Endothelial cell of umbilical vein (primary cell): ENCODE measurements around the gene PTRH1. TPM values are rescaled to one million over a fixed set of nuclear protein-coding genes. Genes with fewer than 3 reads are reported as not detected.

Experiments
- BruUV-seq: library from RNA; stranded (reverse); fragments of 400-500 nt; replicated peaks from 2 replicates; lab custom pipeline; 2021; lab: Mats Ljungman, UMichigan
- CTCF ChIA-PET: fragments of 300-600, 350-600 bp; sonication (Branson Sonifier 250); formaldehyde crosslinking; loops from one replicate; lab custom pipeline; 2021; ENCODE audit warnings: antibody characterized with exemption, inconsistent platforms; lab: Charles Lee
- POLR2A ChIA-PET: fragments of 300-600, 350-600 bp; sonication (Branson Sonifier 250); formaldehyde crosslinking; loops from one replicate; lab custom pipeline; 2021; ENCODE audit warnings: antibody characterized with exemption, inconsistent platforms; lab: Charles Lee
- DNase-seq: peaks from one replicate; pipeline ENCODE4 v3.0.0-alpha.2; 2011; ENCODE audit warnings: low read depth, low spot score
- FAIRE-seq: peaks from 2 replicates; lab custom pipeline; 2011; peaks lifted over from hg19 to GRCh38; lab: Jason Lieb, UNC
- H2AFZ ChIP-seq: 2 replicates; pipeline ENCODE4 v1.6.0; 2012; ENCODE audit warnings: low read depth, low read length, control low read depth, inconsistent platforms
- H3K27ac ChIP-seq: 2 replicates; pipeline ENCODE4 v1.5.1; 2011; ENCODE audit warnings: low read depth, mild to moderate bottlenecking, control low read depth, low read length, moderate library complexity; ENCODE audit not compliant: insufficient read depth
- H3K27me3 ChIP-seq, 2 experiments: 2 replicates each; pipeline versions ENCODE4 v1.6.0 to v1.6.1; 2011; ENCODE audit warnings: low read length in 2 of 2, mixed read lengths in 1 of 2; ENCODE audit not compliant: control insufficient read depth in 2 of 2, insufficient read depth in 2 of 2
- H3K36me3 ChIP-seq, 2 experiments: 2 replicates in 1 of 2; 3 replicates in 1 of 2; pipeline ENCODE4 v1.5.1; 2011; ENCODE audit warnings: low read length in 2 of 2, mild to moderate bottlenecking in 1 of 2, moderate library complexity in 1 of 2; ENCODE audit not compliant: control insufficient read depth in 2 of 2, insufficient read depth in 2 of 2; ENCODE audit errors: extremely low read depth in 1 of 2
- H3K4me1 ChIP-seq: 3 replicates; pipeline ENCODE4 v1.5.1; 2011; ENCODE audit warnings: mild to moderate bottlenecking, low read length; ENCODE audit not compliant: control insufficient read depth, insufficient read depth; ENCODE audit errors: extremely low read depth
- H3K4me2 ChIP-seq: 2 replicates; pipeline ENCODE4 v1.6.1; 2011; ENCODE audit warnings: low read length, control low read depth, mixed read lengths; ENCODE audit not compliant: insufficient read depth
- H3K4me3 ChIP-seq, 3 experiments: fragments of 200-600 bp in 1 of 3; sonication (generic), shearing (Covaris generic) in 1 of 3; replicated peaks in 1 of 3; 2 replicates each; pipeline ENCODE4 v1.5.1; 2011 to 2016; ENCODE audit warnings: control low read depth in 3 of 3, low read length in 3 of 3, mild to moderate bottlenecking in 2 of 3, inconsistent platforms in 1 of 3, low read depth in 1 of 3, moderate library complexity in 1 of 3; ENCODE audit not compliant: insufficient read depth in 1 of 3
- H3K79me2 ChIP-seq: 2 replicates; pipeline ENCODE4 v1.6.0; 2012; ENCODE audit warnings: low read length, inconsistent platforms; ENCODE audit not compliant: control insufficient read depth, insufficient read depth
- H3K9ac ChIP-seq: replicated peaks from 2 replicates; pipeline ENCODE3; 2011; ENCODE audit warnings: low read length, control low read depth; ENCODE audit not compliant: insufficient read depth; ENCODE audit errors: extremely low read depth
- H3K9me1 ChIP-seq: replicated peaks from 3 replicates; pipeline ENCODE4 v1.6.0; 2011; ENCODE audit warnings: mild to moderate bottlenecking, low read length; ENCODE audit not compliant: control insufficient read depth, insufficient read depth; ENCODE audit errors: extremely low read depth
- H3K9me3 ChIP-seq: replicated peaks from 2 replicates; pipeline ENCODE4 v1.5.1; 2012; ENCODE audit warnings: low read length, inconsistent platforms; ENCODE audit not compliant: control insufficient read depth, insufficient read depth
- H4K20me1 ChIP-seq: replicated peaks from 2 replicates; pipeline ENCODE3; 2011; ENCODE audit warnings: mild to moderate bottlenecking, low read length; ENCODE audit not compliant: control insufficient read depth, insufficient read depth; ENCODE audit errors: extremely low read depth
- CTCF ChIP-seq, 2 donors: IDR thresholded peaks; 1 replicate in 1 of 2; 2 replicates in 1 of 2; pipeline ENCODE4 v1.5.1; 2011; ENCODE audit warnings: low read length in 2 of 2, mild to moderate bottlenecking in 2 of 2, moderate library complexity in 2 of 2, control low read depth in 1 of 2, inconsistent platforms in 1 of 2, low read depth in 1 of 2; ENCODE audit not compliant: insufficient read depth in 1 of 2; ENCODE audit errors: extremely low read depth in 1 of 2
- EZH2 ChIP-seq: IDR thresholded peaks from 2 replicates; pipeline ENCODE4 v1.6.1; 2012; ENCODE audit warnings: borderline replicate concordance, low read depth, mild to moderate bottlenecking, moderate library complexity, low read length, inconsistent platforms; ENCODE audit not compliant: severe bottlenecking
- FOS ChIP-seq: IDR thresholded peaks from 2 replicates; pipeline ENCODE4 v1.6.1; 2011; ENCODE audit warnings: mild to moderate bottlenecking, low read length, moderate library complexity, borderline replicate concordance; ENCODE audit not compliant: insufficient read depth
- GATA2 ChIP-seq: IDR thresholded peaks from 2 replicates; pipeline ENCODE4 v1.7.0; 2011; ENCODE audit warnings: low read depth, mild to moderate bottlenecking, moderate library complexity, mixed read lengths, low read length; ENCODE audit not compliant: insufficient read length, insufficient read depth
- JUN ChIP-seq: IDR thresholded peaks from 2 replicates; pipeline ENCODE4 v1.6.1; 2011; ENCODE audit warnings: borderline replicate concordance, low read depth; ENCODE audit not compliant: insufficient read length, insufficient read depth
- MAX ChIP-seq: IDR thresholded peaks from 2 replicates; pipeline ENCODE4 v1.6.1; 2011; ENCODE audit not compliant: insufficient read depth, insufficient read length
- MYC ChIP-seq: IDR thresholded peaks from one replicate; pipeline ENCODE4 v1.6.1; 2011; ENCODE audit warnings: mild to moderate bottlenecking, low read depth, low read length
- POLR2A ChIP-seq: IDR thresholded peaks from 2 replicates; pipeline ENCODE4 v1.6.1; 2012; ENCODE audit warnings: low read depth, mild to moderate bottlenecking, control low read depth, low read length
- POLR2AphosphoS5 ChIP-seq: IDR thresholded peaks from 2 replicates; pipeline ENCODE4 v1.6.1; 2012; ENCODE audit warnings: low read depth, mild to moderate bottlenecking, control low read depth, low read length, moderate library complexity; ENCODE audit not compliant: insufficient read depth
- dilution Hi-C: fragments of 300-500 bp; cut with MboI; formaldehyde crosslinking; loops from one replicate; pipeline ENCODE4 v1.15.0; 2019; ENCODE audit warnings: low sequenced_read_pairs; ENCODE audit not compliant: extremely low pct_ligation_motif_present
- intact Hi-C: fragments of 100-400 bp; cut with micrococcal nuclease; formaldehyde crosslinking; loops from one replicate; pipeline ENCODE4 v1.10.0; 2022
- polyA plus RNA-seq, 4 experiments: library from polyadenylated mRNA; depleted of rRNA in 3 of 4; stranded (reverse) in 3 of 4; unstranded in 1 of 4; fragments of >200 nt; gene quantifications; 2 replicates each; pipeline versions ENCODE4 v1.2.1 to v1.2.3, GENCODE V29; 2011 to 2012; ENCODE audit warnings: missing spikeins in 1 of 4
- total RNA-seq: library from RNA; stranded (reverse); gene quantifications from 2 replicates; pipeline ENCODE4 v1.2.3, GENCODE V29; 2021

PTRH1 gene
- total and polyA plus RNA-seq, 2 donors (not counting 3 experiments of a cell fraction or from before 2014, with no cell fraction given), result 25.1 to 52.2 TPM

- Histone ChIP-seq H3K4me1 (no peaks in the 10 kb centered on the region), H3K9me1 (no peaks in the 10 kb centered on the region), H3K9ac (no peak overlapping the region), H2AFZ (no peak overlapping the region), H3K79me2 (no peaks in the 10 kb centered on the region), H3K9me3 (no peaks in the 10 kb centered on the region), H3K4me3 (no peak overlapping the region), H3K27ac (no peak overlapping the region), H3K36me3 (peaks cover 0 to 19% of the 10 kb centered on the region in 2 experiments), H3K27me3 (no peaks in the 10 kb centered on the region), H3K4me2 (no peak overlapping the region), H4K20me1 (no peaks in the 10 kb centered on the region)
- ChIA-PET CTCF (interaction anchor here (1.5 kb wide), 1 partner anchor 179 kb away, joined by 3 read pairs; no protein-coding TSS in a partner anchor), POLR2A (no interaction called here)
- BruUV-seq, result no TSS peak
- DNase-seq, result no peak
- dilution Hi-C loops, result no loop called here
- FAIRE-seq, result no peak
- intact Hi-C loops, result no loop called here
- no peak for TF ChIP-seq MAX
- no peak for TF ChIP-seq EZH2
- TF ChIP-seq POLR2AphosphoS5, result no peak
- no peak for TF ChIP-seq CTCF (IDR thresholded peaks at IDR 0.05; ENCODE audit: extremely low read depth in 1 of 2, insufficient read depth in 1 of 2, low read depth in 1 of 2, low read length in 2 of 2)
- TF ChIP-seq POLR2A, result no peak
- no peak for TF ChIP-seq GATA2
- TF ChIP-seq JUN, result no peak
- no peak for TF ChIP-seq MYC
- TF ChIP-seq FOS, result no peak
Observed at GRCh38 chr9:127690735-127691134, 24.7 kb downstream of the PTRH1 start.
